Neural progenitor cell (in vitro differentiated cells): Measurements from ENCODE around the gene PCNX4.

Experiments used
- CTCF ChIP-seq: fragments of 200-600 bp; sonication (generic); IDR thresholded peaks from 2 replicates; pipeline ENCODE4 v1.5.1; 2017; ENCODE audit warnings: antibody characterized with exemption, mild to moderate bottlenecking
- EZH2 ChIP-seq: fragments of 200-600 bp; sonication (generic); IDR thresholded peaks from 2 replicates; pipeline ENCODE4 v1.6.1; 2017; ENCODE audit warnings: antibody characterized with exemption, mild to moderate bottlenecking, moderate library complexity

GRCh38 chr14:60210703-60211102 is 119.0 kb downstream of the PCNX4 start:
- no peak for TF ChIP-seq CTCF
- TF ChIP-seq EZH2: no peak
